Right lobe of liver (tissue), 4 donors: Measurements from ENCODE around the gene ALDH1A3.

ENCODE experiments used
- CTCF ChIP-seq, 4 donors: fragments of 200-600 bp in 3 of 4; fragments of 450-650 bp in 1 of 4; IDR thresholded peaks; one replicate each; pipeline versions ENCODE4 v1.5.1 to v1.8.0; 2016 to 2022; ENCODE audit warnings: antibody characterized with exemption in 4 of 4, mild to moderate bottlenecking in 2 of 4
- POLR2A ChIP-seq: fragments of 450-650 bp; IDR thresholded peaks from one replicate; pipeline ENCODE4 v1.6.1; 2017; ENCODE audit warnings: antibody characterized with exemption, mild to moderate bottlenecking
- donor health status: DM: no; HTN: no; CAD: no.
- donor health status: DM: no; HTN: no; CAD: no.
- donor health status: DM: no; HTN: yes; CAD: no.

GRCh38 chr15:100942656-100943425 lies 63.2 kb downstream of the ALDH1A3 start:
- TF ChIP-seq CTCF (IDR thresholded peaks at IDR 0.05) (no peak), POLR2A (no peak)
